ENCODE results near the gene TNS4. TPM values are rescaled to one million over a fixed set of nuclear protein-coding genes. Genes with fewer than 3 reads are reported as not detected.

The TNS4 gene
- total and polyA plus RNA-seq, 4 donors, result 0.29 TPM; not detected in 3

GRCh38 chr17:40453881-40454612 is 47.4 kb downstream of the TNS4 start:
- Histone ChIP-seq H3K4me3 (ENCODE audit: low read depth, low read length) (no peak overlapping the region), H3K4me1 (ENCODE audit: control insufficient read depth, insufficient read depth, low read length) (peaks cover 23% of the 10 kb centered on the region), H3K9me3 (ENCODE audit: control insufficient read depth, insufficient read depth, low read length) (no peaks in the 10 kb centered on the region), H3K36me3 (ENCODE audit: control insufficient read depth, insufficient read depth, low read length) (peaks cover 24% of the 10 kb centered on the region), H3K27ac (ENCODE audit: low read depth, low read length) (no peak overlapping the region), H3K27me3 (ENCODE audit: control insufficient read depth, insufficient read depth, low read length) (peaks cover 3% of the 10 kb centered on the region)
- no peak for DNase-seq (ENCODE audit: low read depth in 4 of 6, low spot score in 6 of 6)
- 96% methylated on average over 12 of the region's 19 CpGs for WGBS (ENCODE audit: insufficient coverage)

- Histone ChIP-seq H3K27ac (ENCODE audit: low read depth, low read length) (no peak overlapping the region), H3K4me3 (ENCODE audit: low read depth, low read length) (no peak overlapping the region), H3K4me1 (ENCODE audit: control insufficient read depth, insufficient read depth, low read length) (peaks cover 18% of the 10 kb centered on the region)
Measured at GRCh38 chr17:40452921-40453378, 48.5 kb downstream of the TNS4 start.

GRCh38 chr17:40452216-40452787 is 49.1 kb downstream of the TNS4 start:
- no peak for DNase-seq (ENCODE audit: low read depth in 4 of 6, low spot score in 6 of 6)
- Histone ChIP-seq H3K27me3 (ENCODE audit: control insufficient read depth, insufficient read depth, low read length) (no peaks in the 10 kb centered on the region), H3K36me3 (ENCODE audit: control insufficient read depth, insufficient read depth, low read length) (peaks cover 23% of the 10 kb centered on the region), H3K27ac (ENCODE audit: low read depth, low read length) (no peak overlapping the region), H3K9me3 (ENCODE audit: control insufficient read depth, insufficient read depth, low read length) (no peaks in the 10 kb centered on the region), H3K4me1 (ENCODE audit: control insufficient read depth, insufficient read depth, low read length) (peaks cover 20% of the 10 kb centered on the region), H3K4me3 (ENCODE audit: low read depth, low read length) (no peak overlapping the region)
- WGBS (ENCODE audit: insufficient coverage), result 88% methylated on average over 5 of the region's 7 CpGs

More at GRCh38 chr17:40452921-40453378, 48.5 kb downstream of the TNS4 start:
- Histone ChIP-seq H3K9me3 (ENCODE audit: control insufficient read depth, insufficient read depth, low read length) (no peaks in the 10 kb centered on the region), H3K27me3 (ENCODE audit: control insufficient read depth, insufficient read depth, low read length) (peaks cover 3% of the 10 kb centered on the region), H3K36me3 (ENCODE audit: control insufficient read depth, insufficient read depth, low read length) (peaks cover 24% of the 10 kb centered on the region)
- no peak for DNase-seq (ENCODE audit: low read depth in 4 of 6, low spot score in 6 of 6)
- 89% methylated on average over 11 of the region's 15 CpGs for WGBS (ENCODE audit: insufficient coverage)

GRCh38 chr17:40451420-40451819 is 50.0 kb downstream of the TNS4 start:
- H3K36me3 ChIP-seq (ENCODE audit: control insufficient read depth, insufficient read depth, low read length), result peaks cover 18% of the 10 kb centered on the region
- H3K27ac ChIP-seq (ENCODE audit: low read depth, low read length), result peak overlapping the region; percentile 3
- WGBS (ENCODE audit: insufficient coverage), result 42% methylated on average over 5 of the region's 6 CpGs
- H3K4me3 ChIP-seq (ENCODE audit: low read depth, low read length), result no peak overlapping the region
- no peaks in the 10 kb centered on the region for H3K9me3 ChIP-seq (ENCODE audit: control insufficient read depth, insufficient read depth, low read length)
- H3K4me1 ChIP-seq (ENCODE audit: control insufficient read depth, insufficient read depth, low read length), result peaks cover 25% of the 10 kb centered on the region
- DNase-seq (ENCODE audit: low read depth in 4 of 6, low spot score in 6 of 6), result peak in 2 of 6 donors; percentile 57 to 75
- H3K27me3 ChIP-seq (ENCODE audit: control insufficient read depth, insufficient read depth, low read length), result no peaks in the 10 kb centered on the region

GRCh38 chr17:40450175-40450574 is 51.2 kb downstream of the TNS4 start:
- no peaks in the 10 kb centered on the region for H3K9me3 ChIP-seq (ENCODE audit: control insufficient read depth, insufficient read depth, low read length)
- H3K4me3 ChIP-seq (ENCODE audit: low read depth, low read length), result no peak overlapping the region
- DNase-seq (ENCODE audit: low read depth in 4 of 6, low spot score in 6 of 6), result no peak
- peaks cover 15% of the 10 kb centered on the region for H3K36me3 ChIP-seq (ENCODE audit: control insufficient read depth, insufficient read depth, low read length)
- no peak overlapping the region for H3K27ac ChIP-seq (ENCODE audit: low read depth, low read length)
- no peaks in the 10 kb centered on the region for H3K27me3 ChIP-seq (ENCODE audit: control insufficient read depth, insufficient read depth, low read length)
- H3K4me1 ChIP-seq (ENCODE audit: control insufficient read depth, insufficient read depth, low read length), result peaks cover 30% of the 10 kb centered on the region
- WGBS (ENCODE audit: insufficient coverage), result no CpG with 5 or more reads among the region's 3 CpGs

GRCh38 chr17:40448639-40449261 is 52.7 kb downstream of the TNS4 start:
- no peak overlapping the region for H3K27ac ChIP-seq (ENCODE audit: low read depth, low read length)
- WGBS (ENCODE audit: insufficient coverage), result 75% methylated on average over 5 of the region's 7 CpGs
- peaks cover 42% of the 10 kb centered on the region for H3K4me1 ChIP-seq (ENCODE audit: control insufficient read depth, insufficient read depth, low read length)
- H3K9me3 ChIP-seq (ENCODE audit: control insufficient read depth, insufficient read depth, low read length), result no peaks in the 10 kb centered on the region
- H3K4me3 ChIP-seq (ENCODE audit: low read depth, low read length), result no peak overlapping the region
- H3K27me3 ChIP-seq (ENCODE audit: control insufficient read depth, insufficient read depth, low read length), result no peaks in the 10 kb centered on the region
- H3K36me3 ChIP-seq (ENCODE audit: control insufficient read depth, insufficient read depth, low read length), result peaks cover 12% of the 10 kb centered on the region
- no peak for DNase-seq (ENCODE audit: low read depth in 4 of 6, low spot score in 6 of 6)

GRCh38 chr17:40448213-40448638 is 53.2 kb downstream of the TNS4 start:
- H3K4me1 ChIP-seq (ENCODE audit: control insufficient read depth, insufficient read depth, low read length), result peaks cover 43% of the 10 kb centered on the region
- H3K27me3 ChIP-seq (ENCODE audit: control insufficient read depth, insufficient read depth, low read length), result no peaks in the 10 kb centered on the region
- peaks cover 8% of the 10 kb centered on the region for H3K36me3 ChIP-seq (ENCODE audit: control insufficient read depth, insufficient read depth, low read length)
- no peak for DNase-seq (ENCODE audit: low read depth in 4 of 6, low spot score in 6 of 6)
- H3K27ac ChIP-seq (ENCODE audit: low read depth, low read length), result no peak overlapping the region
- WGBS (ENCODE audit: insufficient coverage), result 67% methylated on average over 8 of the region's 8 CpGs
- no peak overlapping the region for H3K4me3 ChIP-seq (ENCODE audit: low read depth, low read length)
- H3K9me3 ChIP-seq (ENCODE audit: control insufficient read depth, insufficient read depth, low read length), result no peaks in the 10 kb centered on the region

- WGBS (ENCODE audit: insufficient coverage), result 94% methylated on average over 4 of the region's 4 CpGs
- Histone ChIP-seq H3K9me3 (ENCODE audit: control insufficient read depth, insufficient read depth, low read length) (no peaks in the 10 kb centered on the region), H3K4me3 (ENCODE audit: low read depth, low read length) (no peak overlapping the region), H3K27ac (ENCODE audit: low read depth, low read length) (no peak overlapping the region), H3K27me3 (ENCODE audit: control insufficient read depth, insufficient read depth, low read length) (no peaks in the 10 kb centered on the region), H3K4me1 (ENCODE audit: control insufficient read depth, insufficient read depth, low read length) (peaks cover 46% of the 10 kb centered on the region), H3K36me3 (ENCODE audit: control insufficient read depth, insufficient read depth, low read length) (peaks cover 6% of the 10 kb centered on the region)
- DNase-seq (ENCODE audit: low read depth in 4 of 6, low spot score in 6 of 6), result no peak
Measured at GRCh38 chr17:40447806-40448205, 53.6 kb downstream of the TNS4 start.

GRCh38 chr17:40447148-40447644 is 54.2 kb downstream of the TNS4 start:
- H3K4me1 ChIP-seq (ENCODE audit: control insufficient read depth, insufficient read depth, low read length), result peaks cover 52% of the 10 kb centered on the region
- H3K9me3 ChIP-seq (ENCODE audit: control insufficient read depth, insufficient read depth, low read length), result no peaks in the 10 kb centered on the region
- no peaks in the 10 kb centered on the region for H3K36me3 ChIP-seq (ENCODE audit: control insufficient read depth, insufficient read depth, low read length)
- 91% methylated on average over 3 of the region's 8 CpGs for WGBS (ENCODE audit: insufficient coverage)
- no peaks in the 10 kb centered on the region for H3K27me3 ChIP-seq (ENCODE audit: control insufficient read depth, insufficient read depth, low read length)
- no peak overlapping the region for H3K4me3 ChIP-seq (ENCODE audit: low read depth, low read length)
- no peak for DNase-seq (ENCODE audit: low read depth in 4 of 6, low spot score in 6 of 6)
- no peak overlapping the region for H3K27ac ChIP-seq (ENCODE audit: low read depth, low read length)
